CD4-positive, alpha-beta T cell treated with Interleukin-17A for 1 hour (primary cell): ENCODE measurements around the gene ZMAT3.
A peak's percentile ranks its signal among the peaks of the same experiment; 100 is the strongest.
"Not testable (repeated sequence)": the region's sequence is repeated elsewhere in the genome, so short reads cannot be mapped to it uniquely, and the experiment has no call there.

Experiments used
- DNase-seq: peaks from one replicate; pipeline ENCODE4 v3.0.0-alpha.2; 2020

Gene ZMAT3

DNA sequence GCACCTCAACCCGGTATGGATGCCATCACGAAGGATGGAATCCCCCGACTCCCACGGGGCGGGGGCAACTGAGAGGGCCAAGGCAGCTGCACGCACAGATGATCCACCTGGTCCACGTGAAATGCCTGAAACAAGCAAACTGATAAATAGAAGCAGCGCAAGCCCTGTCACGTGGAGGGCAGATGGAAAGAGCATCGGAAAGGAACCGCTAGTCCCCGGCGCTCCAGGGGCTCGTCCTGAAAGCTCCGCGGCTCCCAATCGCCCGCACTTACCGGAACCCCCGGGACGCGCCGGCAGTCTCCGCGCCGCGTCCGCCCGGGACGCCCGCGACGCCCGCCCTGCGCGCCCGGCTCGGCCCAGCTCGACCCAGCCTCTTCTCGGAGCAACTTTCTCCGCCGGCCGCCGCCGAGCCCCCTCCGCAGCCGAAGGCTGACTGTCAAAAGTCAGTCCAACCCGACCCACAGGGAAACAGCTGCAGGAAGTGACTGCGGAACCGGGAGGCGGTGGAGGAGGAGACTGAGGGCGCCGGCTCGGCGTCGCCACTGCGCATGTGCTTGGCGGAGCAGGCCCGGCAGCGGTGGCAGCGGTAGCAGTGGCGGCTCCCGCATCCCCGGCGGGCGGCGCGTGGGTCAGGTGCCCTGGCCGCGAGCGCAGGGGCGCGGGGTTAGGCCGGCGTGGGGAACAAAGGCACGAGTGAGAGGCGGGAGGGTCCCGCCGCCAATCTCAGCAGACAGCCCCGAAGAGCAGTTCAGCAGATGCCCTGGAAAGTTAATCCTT is at the start of gene ZMAT3:
ZMAT3 (minus strand) TSS at position 487 of the 777 bp plus-strand sequence. CDS start 4,057 bp downstream, outside the sequence.
- DNase-seq, result peak; percentile 88

DNA sequence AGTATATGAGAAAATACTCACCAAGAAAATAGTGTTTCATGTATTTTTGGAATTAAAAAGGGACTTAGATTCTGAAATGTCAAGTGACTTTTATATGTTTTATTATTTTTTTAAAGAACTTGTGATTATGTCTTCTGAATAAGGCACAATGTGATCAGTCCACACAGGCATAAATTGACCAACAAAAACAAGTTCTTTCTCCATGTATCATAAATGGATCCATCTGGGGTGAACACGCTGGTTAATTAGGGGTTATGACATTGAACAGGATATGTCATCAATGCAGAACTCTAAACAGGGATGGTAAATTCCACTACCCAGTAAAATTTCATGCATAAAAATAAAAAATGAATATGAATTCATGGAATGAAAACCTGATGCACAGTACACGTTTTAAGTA is 45.2 kb upstream of the ZMAT3 start:
- DNase-seq, result no peak

DNA sequence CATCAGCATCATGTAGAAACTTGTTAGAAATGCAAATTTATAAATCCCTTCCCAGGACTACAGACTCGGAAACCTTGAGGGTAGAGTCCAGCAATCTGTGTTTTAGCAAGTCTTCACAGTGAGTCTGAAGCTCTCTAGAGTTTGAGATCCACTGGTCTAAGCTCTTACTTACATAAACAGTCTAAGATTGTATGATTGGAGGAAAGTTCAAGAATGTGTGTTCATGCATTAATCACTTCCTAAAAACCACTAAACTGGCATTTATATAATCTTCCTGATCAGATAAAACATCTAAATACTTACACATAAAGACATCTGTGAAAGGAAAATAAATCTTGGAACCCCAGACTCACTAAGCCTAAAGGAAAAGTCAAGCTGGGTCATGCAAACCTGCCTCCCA is 43.8 kb upstream of the ZMAT3 start:
- not testable (repeated sequence) for DNase-seq

DNA sequence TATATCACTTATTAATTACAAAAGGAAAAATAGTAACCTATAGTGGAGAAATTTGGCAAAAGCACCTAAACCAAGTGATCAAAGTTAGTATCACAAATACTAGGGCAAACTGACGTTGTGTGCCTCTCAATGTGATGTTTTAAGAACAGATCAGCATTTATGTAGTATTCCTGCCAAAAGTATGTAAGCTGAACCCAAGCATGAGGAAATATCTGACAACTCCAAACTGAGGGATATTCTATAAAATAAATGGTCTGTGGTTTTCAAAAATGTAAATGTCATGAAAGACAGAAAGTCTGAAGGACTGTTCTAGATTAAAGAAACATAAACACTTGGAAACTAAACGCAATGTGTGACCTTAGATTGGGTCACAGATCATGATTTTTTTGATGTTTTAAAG is 42.3 kb upstream of the ZMAT3 start:
- no peak for DNase-seq

- DNase-seq, result no peak
These were observed 36.5 kb upstream of the ZMAT3 start for GRCh38 chr3:179108086-179108485.

- DNase-seq, result no peak
These were observed 36.0 kb upstream of the ZMAT3 start for GRCh38 chr3:179107617-179108016.

- DNase-seq, result no peak
These were observed 34.3 kb upstream of the ZMAT3 start for GRCh38 chr3:179105881-179106280.

DNA sequence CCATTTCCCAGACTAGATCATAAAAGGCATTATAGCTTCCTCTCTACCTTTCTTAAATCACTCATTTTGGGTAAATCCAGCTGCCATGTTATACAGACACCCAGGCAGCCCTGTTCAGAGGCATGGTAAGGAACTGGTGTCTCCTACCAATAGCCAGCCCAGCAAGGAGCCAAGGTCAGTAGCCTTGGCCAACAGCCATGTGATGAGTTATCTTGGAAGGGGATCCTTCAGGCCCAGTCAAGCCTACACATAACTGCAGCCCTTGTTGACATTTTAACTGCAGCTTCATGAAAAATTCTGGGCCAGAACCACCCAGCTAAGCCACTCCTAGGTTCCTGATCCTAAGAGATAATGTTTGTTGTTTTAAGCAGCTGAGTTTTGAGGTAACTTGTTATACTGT is 29.0 kb upstream of the ZMAT3 start:
- DNase-seq, result no peak

DNA sequence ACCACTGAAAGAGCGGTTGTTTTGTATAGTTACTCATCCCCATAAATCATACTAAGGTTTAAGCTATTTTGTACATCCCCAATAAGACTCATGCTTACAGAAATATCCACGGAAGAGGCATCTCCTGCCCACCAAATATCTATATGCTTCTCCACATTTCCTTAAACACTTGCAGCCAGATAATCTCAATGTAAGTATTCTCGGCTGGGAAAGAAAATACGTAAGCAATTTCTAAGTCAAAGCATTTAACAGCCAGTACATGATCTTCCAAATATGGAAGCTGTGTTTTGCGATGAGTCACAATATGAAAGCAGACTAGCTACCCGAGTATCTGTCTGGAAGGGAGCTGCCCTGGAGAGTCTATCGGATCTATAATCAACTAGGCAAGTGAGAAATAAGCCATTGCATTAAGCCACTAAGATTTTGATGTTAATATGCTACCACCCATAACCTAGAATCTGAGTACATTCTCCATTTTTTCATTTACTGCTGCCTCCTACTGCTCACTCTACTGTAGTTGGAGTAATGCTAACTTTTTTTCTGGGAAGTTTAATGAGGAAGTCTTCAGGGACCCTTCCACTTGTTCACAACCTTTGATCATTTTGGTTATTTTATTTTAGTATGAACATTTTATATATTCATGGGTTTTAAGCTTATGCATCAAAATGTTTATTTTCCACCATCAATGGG is 26.9 kb upstream of the ZMAT3 start:
- no peak for DNase-seq

DNA sequence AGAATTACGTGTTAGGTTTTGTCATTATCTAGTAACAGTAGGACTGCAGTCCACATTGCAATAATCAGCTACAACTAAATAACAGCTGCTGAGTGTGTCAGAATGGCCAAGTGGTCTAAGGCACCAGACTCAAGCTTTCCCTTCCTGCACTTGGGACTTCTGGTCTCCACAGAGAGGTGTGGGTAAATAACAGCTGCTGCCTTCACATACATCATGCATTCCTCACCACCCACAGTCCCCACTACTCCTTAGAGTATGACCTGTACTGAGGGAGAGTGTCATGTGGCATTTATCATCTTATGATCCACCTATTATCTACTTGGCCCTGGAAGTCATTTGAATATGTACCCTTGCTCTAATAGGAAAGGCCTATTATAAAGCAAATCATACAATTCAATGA is 22.2 kb upstream of the ZMAT3 start:
- DNase-seq, result no peak

DNA sequence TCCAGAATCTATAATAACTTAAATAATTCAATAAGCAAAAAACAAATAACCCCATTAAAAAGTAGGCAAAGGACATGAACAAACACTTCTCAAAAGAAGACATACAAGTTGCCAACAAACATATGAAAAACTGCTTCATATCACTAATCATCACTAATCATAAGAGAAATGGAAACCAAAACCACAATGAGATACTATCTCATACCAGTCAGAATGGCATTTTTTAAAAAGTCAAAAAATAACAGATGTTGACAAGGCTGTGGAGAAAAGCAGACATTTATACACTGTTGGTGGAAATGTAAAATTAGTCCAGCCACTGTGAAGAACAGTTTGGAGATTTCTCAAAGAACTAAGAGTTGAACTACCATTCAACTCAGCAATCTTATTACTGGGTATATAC is 19.5 kb upstream of the ZMAT3 start:
- DNase-seq, result no peak

- no peak for DNase-seq
These were observed 16.7 kb upstream of the ZMAT3 start for GRCh38 chr3:179088306-179088705.

- no peak for DNase-seq
These were observed 12.4 kb upstream of the ZMAT3 start for GRCh38 chr3:179083977-179084376.

- no peak for DNase-seq
These were observed 10.8 kb upstream of the ZMAT3 start for GRCh38 chr3:179082416-179082815.

DNA sequence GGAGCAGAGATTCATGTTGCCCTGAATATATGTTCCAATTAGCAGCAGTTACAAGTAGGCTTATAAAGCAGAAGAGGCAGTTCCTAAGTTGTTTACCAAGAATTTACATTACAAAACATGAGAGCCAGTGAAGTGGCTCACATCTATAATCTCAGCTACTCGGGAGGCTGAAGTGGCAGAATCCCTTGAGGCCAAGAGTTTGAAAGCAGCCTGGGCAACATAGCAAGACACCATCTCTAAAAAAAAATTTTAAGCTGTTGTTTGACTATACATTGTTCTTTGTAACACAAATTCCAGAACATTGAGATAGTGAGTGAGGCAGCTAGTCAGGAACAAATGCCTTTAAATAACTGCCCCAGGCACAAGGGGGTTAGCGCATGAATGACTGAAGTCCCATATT is 10.3 kb upstream of the ZMAT3 start:
- DNase-seq, result no peak

- no peak for DNase-seq
These were observed 7.9 kb upstream of the ZMAT3 start for GRCh38 chr3:179079537-179079936.

GRCh38 chr3:179076243-179077027 is 4.8 kb upstream of the ZMAT3 start:
- no peak for DNase-seq

DNA sequence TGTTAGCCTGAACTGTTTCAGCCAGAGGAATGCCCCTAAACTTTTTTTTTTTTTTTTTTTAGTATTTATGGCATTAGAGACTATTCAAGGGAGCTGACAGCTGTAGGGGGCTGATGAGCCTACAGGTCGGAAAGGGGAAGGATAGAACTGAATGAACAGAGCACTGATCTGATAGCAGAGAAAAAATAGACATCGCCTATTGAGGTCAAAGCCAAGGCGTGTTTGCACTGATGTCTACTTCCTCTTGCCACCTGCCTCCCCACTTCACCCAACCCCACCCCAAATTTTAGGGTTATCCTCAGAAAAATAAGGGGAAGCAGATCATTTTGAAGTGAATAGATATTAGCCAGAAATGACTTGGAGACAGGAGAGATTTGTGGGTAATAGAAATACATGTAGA is 3.0 kb upstream of the ZMAT3 start:
- DNase-seq, result peak; percentile 27

- no peak for DNase-seq
These were observed 2.2 kb upstream of the ZMAT3 start for GRCh38 chr3:179073816-179074215.

DNA sequence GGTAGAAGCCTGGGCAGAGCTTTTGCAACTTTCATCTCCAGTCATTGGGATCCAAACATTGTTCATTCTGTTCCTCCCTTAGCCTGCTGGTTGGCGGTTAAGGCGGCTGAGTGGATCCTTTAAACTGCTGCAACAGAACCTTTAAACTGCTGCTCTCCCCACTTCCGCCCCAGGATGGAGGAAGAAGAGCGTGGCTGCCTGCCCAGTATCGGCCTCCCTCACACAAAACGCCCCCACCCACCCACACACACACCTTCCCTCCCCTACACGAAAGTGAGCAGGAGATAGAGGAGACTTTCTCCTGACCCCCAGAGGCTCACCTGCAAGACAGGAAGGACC is 460 bp upstream of the ZMAT3 start:
- DNase-seq, result peak; percentile 59

DNA sequence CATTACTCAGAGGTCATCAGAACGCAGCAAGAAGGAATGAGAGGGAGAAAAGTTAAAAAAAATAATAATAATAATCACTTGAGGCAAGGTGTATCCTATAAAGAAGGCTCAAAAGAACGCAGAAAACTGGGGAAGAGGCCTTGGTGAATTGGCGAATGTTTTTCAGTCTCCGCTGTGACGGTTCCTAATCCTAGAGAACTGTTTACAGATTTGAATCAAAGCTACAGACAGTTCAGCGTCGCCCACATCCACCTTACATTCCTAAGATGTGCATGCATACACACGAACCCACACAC is 634 bp downstream of the ZMAT3 start:
- no peak for DNase-seq

DNA sequence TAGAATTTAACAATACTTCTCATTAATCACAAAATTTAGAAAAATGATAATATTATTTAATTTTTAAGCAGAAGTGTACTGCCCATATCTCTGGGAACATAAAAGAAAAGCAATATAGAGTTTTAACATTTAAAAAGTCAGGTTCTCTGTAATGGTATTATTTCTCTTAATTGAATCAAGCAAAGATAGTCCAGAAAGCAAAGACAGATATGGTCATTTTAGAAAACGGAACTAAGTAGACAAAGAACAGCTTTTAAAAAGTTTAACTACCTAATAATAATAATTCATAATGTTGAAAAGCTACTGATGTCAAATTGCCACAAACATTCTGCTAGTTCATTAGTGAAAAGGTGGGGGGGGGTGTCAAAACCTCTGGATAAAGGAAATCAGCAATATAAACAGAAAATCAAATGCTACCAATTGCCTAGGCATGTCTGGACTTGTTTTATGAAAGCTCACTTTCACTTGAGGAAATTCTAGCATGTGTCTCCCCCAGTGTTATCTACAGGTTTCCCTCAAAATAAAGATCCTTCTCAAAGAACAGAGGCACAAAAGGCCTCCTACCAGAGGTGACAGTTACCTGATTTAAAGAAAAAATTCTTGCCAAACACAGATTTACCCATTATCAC is 1.7 kb downstream of the ZMAT3 start:
- no peak for DNase-seq

DNA sequence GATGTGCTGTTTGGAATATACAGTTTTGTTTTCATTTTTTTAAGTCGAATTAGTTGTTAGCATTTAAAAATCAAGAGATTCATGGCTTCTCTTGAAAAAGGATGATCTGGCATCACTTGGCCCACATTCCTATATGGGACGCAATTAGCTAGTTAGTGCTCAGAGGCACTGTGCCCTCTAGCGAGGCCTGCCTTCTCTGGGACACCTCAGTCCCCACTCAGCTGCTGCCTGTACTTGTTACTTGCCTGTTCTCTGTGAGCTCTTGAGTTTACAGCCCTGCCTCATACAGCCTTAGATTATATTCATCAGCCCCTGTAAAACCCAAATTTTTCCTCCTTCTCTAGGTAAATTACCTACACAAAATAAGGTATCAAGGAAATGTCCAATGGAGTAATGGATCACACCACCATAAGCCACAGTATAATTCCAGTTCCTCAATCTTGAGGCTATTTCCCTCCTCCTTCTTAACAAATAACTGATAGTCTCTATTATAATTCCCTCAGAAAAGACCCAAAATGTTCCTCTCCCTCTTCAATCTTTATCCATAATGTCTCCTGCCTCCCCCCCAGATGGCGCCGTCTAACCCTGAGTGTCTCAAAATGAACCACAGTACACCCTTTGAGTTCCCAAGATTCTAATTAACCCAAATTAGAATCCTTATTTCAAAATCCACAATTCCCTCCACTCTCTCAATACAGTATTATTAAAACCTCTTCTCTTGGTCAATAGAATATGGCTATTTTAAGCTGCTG is 2.7 kb downstream of the ZMAT3 start:
- peak; percentile 57 for DNase-seq
